Measurements from ENCODE around the gene MORC3. TPM values are rescaled to one million over a fixed set of nuclear protein-coding genes. Genes with fewer than 3 reads are reported as not detected.

The MORC3 gene
- total RNA-seq, 1 experiment from 2014 or later: 19.8 TPM

GRCh38 chr21:36415375-36415774 lies 95.4 kb downstream of the MORC3 start:
- no peaks in the 10 kb centered on the region for H3K9me2 ChIP-seq (ENCODE audit: insufficient read depth)
- CTCF ChIA-PET: no interaction called here
- H3K4me1 ChIP-seq (ENCODE audit: control insufficient read depth in 1 of 2, insufficient read depth in 2 of 2, low read length in 2 of 2): 0 out of 4 replicates have a peak, but pooled peaks cover 0 to 2% of the 10 kb centered on the region in 2 experiments
- no peaks in the 10 kb centered on the region for H3K9me3 ChIP-seq (ENCODE audit: control insufficient read depth in 1 of 2, insufficient read depth in 1 of 2, low read depth in 1 of 2, low read length in 2 of 2)
- H3K4me3 ChIP-seq (replicated peaks in 1 of 2; ENCODE audit: low read depth in 1 of 2, low read length in 2 of 2): no peak overlapping the region
- peaks cover 35 to 38% of the 10 kb centered on the region in 2 experiments for H3K36me3 ChIP-seq (ENCODE audit: control insufficient read depth in 1 of 2, insufficient read depth in 2 of 2, low read length in 2 of 2)
- DNase-seq (ENCODE audit: low read depth, low spot score) (no peak), ATAC-seq (no peak)
- H3K9ac ChIP-seq (ENCODE audit: low read length): no peak overlapping the region
- POLR2A ChIA-PET: no interaction called here
- H4K20me1 ChIP-seq (ENCODE audit: insufficient read depth): no peaks in the 10 kb centered on the region
- no TSS peak for BruUV-seq (replicated peaks)
- no peaks in the 10 kb centered on the region for H3K79me2 ChIP-seq (ENCODE audit: insufficient read depth, low read length)
- no peak for TF ChIP-seq FOSL1 (IDR thresholded peaks at IDR 0.05; ENCODE audit: low read depth)
- no peak for TF ChIP-seq EZH2 (IDR thresholded peaks at IDR 0.05)
- TF ChIP-seq TCF7L2 (IDR thresholded peaks at IDR 0.05; ENCODE audit: borderline replicate concordance, extremely low read depth, insufficient read depth, insufficient read length): no peak
- TF ChIP-seq ELF1 (IDR thresholded peaks at IDR 0.05; ENCODE audit: borderline replicate concordance, low read depth): no peak
- TF ChIP-seq CEBPB (IDR thresholded peaks at IDR 0.05; ENCODE audit: low read depth): no peak
- TF ChIP-seq ZFX (IDR thresholded peaks at IDR 0.05): no peak
- no peak for TF ChIP-seq SP1 (IDR thresholded peaks at IDR 0.05; ENCODE audit: low read depth)
- no peak for TF ChIP-seq POLR2A (IDR thresholded peaks at IDR 0.05; ENCODE audit: borderline replicate concordance, extremely low read depth, insufficient read depth, insufficient read length)
- intact Hi-C loops (cut with micrococcal nuclease): no loop called here
- H3K27me3 ChIP-seq (ENCODE audit: insufficient read depth, low read length): no peaks in the 10 kb centered on the region
- H2AFZ ChIP-seq (ENCODE audit: low read depth, low read length, poor library complexity, severe bottlenecking): no peak overlapping the region
- H3K4me2 ChIP-seq (ENCODE audit: low read length): no peak overlapping the region
- no peak overlapping the region for H3K27ac ChIP-seq (ENCODE audit: low read depth, low read length)
- RAD21 ChIA-PET (ENCODE audit: low non-redundant PET in 1 of 2, low total read pairs in 2 of 2, uncharacterized antibody in 2 of 2, unreplicated experiment in 2 of 2): no interaction called here

GRCh38 chr21:36419241-36419640 lies 99.2 kb downstream of the MORC3 start:
- 0 out of 4 replicates have a peak, but pooled peaks cover 0 to 2% of the 10 kb centered on the region in 2 experiments for H3K4me1 ChIP-seq (ENCODE audit: control insufficient read depth in 1 of 2, insufficient read depth in 2 of 2, low read length in 2 of 2)
- peaks cover 16% of the 10 kb centered on the region in 2 experiments; a peak in 3 of 4 replicates for H3K36me3 ChIP-seq (ENCODE audit: control insufficient read depth in 1 of 2, insufficient read depth in 2 of 2, low read length in 2 of 2)
- no peaks in the 10 kb centered on the region for H3K79me2 ChIP-seq (ENCODE audit: insufficient read depth, low read length)
- H4K20me1 ChIP-seq (ENCODE audit: insufficient read depth): no peaks in the 10 kb centered on the region
- ChIA-PET RAD21 (ENCODE audit: low non-redundant PET in 1 of 2, low total read pairs in 2 of 2, uncharacterized antibody in 2 of 2, unreplicated experiment in 2 of 2) (no interaction called here), POLR2A (interaction anchor here (1.4 kb wide), 1 partner anchor 11 kb away, joined by 4 read pairs; no protein-coding TSS in a partner anchor), CTCF (interaction anchor here (0.8 kb wide), 1 partner anchor 11 kb away, joined by 5 read pairs; no protein-coding TSS in a partner anchor)
- no peak overlapping the region for H3K4me3 ChIP-seq (replicated peaks in 1 of 2; ENCODE audit: low read depth in 1 of 2, low read length in 2 of 2)
- no peak overlapping the region for H2AFZ ChIP-seq (ENCODE audit: low read depth, low read length, poor library complexity, severe bottlenecking)
- no peaks in the 10 kb centered on the region for H3K27me3 ChIP-seq (ENCODE audit: insufficient read depth, low read length)
- no peak for TF ChIP-seq ATF3 (IDR thresholded peaks at IDR 0.05)
- TF ChIP-seq FOSL1 (IDR thresholded peaks at IDR 0.05; ENCODE audit: low read depth): no peak
- no peak for TF ChIP-seq POLR2A (IDR thresholded peaks at IDR 0.05; ENCODE audit: borderline replicate concordance, extremely low read depth, insufficient read depth, insufficient read length)
- H3K9me2 ChIP-seq (ENCODE audit: insufficient read depth): no peaks in the 10 kb centered on the region
- ATAC-seq (no peak), DNase-seq (ENCODE audit: low read depth, low spot score) (no peak)
- BruUV-seq (replicated peaks): no TSS peak
- no peak overlapping the region for H3K4me2 ChIP-seq (ENCODE audit: low read length)
- no peak overlapping the region for H3K27ac ChIP-seq (ENCODE audit: low read depth, low read length)
- no peak overlapping the region for H3K9ac ChIP-seq (ENCODE audit: low read length)
- intact Hi-C loops (cut with micrococcal nuclease): no loop called here
- H3K9me3 ChIP-seq (ENCODE audit: control insufficient read depth in 1 of 2, insufficient read depth in 1 of 2, low read depth in 1 of 2, low read length in 2 of 2): no peaks in the 10 kb centered on the region

All from HCT116 (cell line).